Measurements from ENCODE around the gene ZNF619.

GRCh38 chr3:40528426-40528825, 51.5 kb downstream of the ZNF619 start:
- TF ChIP-seq, protein P1, sequence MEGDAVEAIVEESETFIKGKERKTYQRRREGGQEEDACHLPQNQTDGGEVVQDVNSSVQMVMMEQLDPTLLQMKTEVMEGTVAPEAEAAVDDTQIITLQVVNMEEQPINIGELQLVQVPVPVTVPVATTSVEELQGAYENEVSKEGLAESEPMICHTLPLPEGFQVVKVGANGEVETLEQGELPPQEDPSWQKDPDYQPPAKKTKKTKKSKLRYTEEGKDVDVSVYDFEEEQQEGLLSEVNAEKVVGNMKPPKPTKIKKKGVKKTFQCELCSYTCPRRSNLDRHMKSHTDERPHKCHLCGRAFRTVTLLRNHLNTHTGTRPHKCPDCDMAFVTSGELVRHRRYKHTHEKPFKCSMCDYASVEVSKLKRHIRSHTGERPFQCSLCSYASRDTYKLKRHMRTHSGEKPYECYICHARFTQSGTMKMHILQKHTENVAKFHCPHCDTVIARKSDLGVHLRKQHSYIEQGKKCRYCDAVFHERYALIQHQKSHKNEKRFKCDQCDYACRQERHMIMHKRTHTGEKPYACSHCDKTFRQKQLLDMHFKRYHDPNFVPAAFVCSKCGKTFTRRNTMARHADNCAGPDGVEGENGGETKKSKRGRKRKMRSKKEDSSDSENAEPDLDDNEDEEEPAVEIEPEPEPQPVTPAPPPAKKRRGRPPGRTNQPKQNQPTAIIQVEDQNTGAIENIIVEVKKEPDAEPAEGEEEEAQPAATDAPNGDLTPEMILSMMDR (IDR thresholded peaks at IDR 0.05; ENCODE audit: insufficient read depth, low read length): no peak
- no peak for TF ChIP-seq POLR2AphosphoS5 (IDR thresholded peaks at IDR 0.05; ENCODE audit: low read depth)
- TF ChIP-seq, protein P2, sequence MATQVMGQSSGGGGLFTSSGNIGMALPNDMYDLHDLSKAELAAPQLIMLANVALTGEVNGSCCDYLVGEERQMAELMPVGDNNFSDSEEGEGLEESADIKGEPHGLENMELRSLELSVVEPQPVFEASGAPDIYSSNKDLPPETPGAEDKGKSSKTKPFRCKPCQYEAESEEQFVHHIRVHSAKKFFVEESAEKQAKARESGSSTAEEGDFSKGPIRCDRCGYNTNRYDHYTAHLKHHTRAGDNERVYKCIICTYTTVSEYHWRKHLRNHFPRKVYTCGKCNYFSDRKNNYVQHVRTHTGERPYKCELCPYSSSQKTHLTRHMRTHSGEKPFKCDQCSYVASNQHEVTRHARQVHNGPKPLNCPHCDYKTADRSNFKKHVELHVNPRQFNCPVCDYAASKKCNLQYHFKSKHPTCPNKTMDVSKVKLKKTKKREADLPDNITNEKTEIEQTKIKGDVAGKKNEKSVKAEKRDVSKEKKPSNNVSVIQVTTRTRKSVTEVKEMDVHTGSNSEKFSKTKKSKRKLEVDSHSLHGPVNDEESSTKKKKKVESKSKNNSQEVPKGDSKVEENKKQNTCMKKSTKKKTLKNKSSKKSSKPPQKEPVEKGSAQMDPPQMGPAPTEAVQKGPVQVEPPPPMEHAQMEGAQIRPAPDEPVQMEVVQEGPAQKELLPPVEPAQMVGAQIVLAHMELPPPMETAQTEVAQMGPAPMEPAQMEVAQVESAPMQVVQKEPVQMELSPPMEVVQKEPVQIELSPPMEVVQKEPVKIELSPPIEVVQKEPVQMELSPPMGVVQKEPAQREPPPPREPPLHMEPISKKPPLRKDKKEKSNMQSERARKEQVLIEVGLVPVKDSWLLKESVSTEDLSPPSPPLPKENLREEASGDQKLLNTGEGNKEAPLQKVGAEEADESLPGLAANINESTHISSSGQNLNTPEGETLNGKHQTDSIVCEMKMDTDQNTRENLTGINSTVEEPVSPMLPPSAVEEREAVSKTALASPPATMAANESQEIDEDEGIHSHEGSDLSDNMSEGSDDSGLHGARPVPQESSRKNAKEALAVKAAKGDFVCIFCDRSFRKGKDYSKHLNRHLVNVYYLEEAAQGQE (IDR thresholded peaks at IDR 0.05; ENCODE audit: insufficient replicate concordance, low read depth): no peak

All from HL-60 (cell line).